ENCODE results near the gene SPPL2A. TPM values are rescaled to one million over a fixed set of nuclear protein-coding genes. Genes with fewer than 3 reads are reported as not detected.

Gene SPPL2A
- total and polyA plus RNA-seq, 9 of the 15 experiments (the other 6 are each of a cell fraction or from before 2014, with no cell fraction given), result 9.8 to 66.1 (median 38.0) TPM

- CTCF ChIA-PET (ENCODE audit: low intra/inter-chr PET ratio), result no interaction called here
- no peak for DNase-seq (ENCODE audit: extremely low read depth in 1 of 4, low spot score in 3 of 4)
- TF ChIP-seq MED1 (CRISPR knock-in tag; IDR thresholded peaks at IDR 0.05; ENCODE audit: borderline replicate concordance) (no peak), CTBP1 (IDR thresholded peaks at IDR 0.05; ENCODE audit: borderline replicate concordance) (no peak), MAZ (CRISPR knock-in tag; conservative IDR thresholded peaks at IDR 0.05 in 1 of 2, IDR thresholded peaks at IDR 0.05 in 1 of 2) (no peak), POLR2B (IDR thresholded peaks at IDR 0.05; ENCODE audit: low read depth, partially characterized antibody) (no peak), POLR2G (IDR thresholded peaks at IDR 0.05; ENCODE audit: low read depth, low read length) (no peak), ZNF212 (CRISPR knock-in tag; IDR thresholded peaks at IDR 0.05) (no peak), SUPT5H (IDR thresholded peaks at IDR 0.05) (no peak), SNIP1 (IDR thresholded peaks at IDR 0.05; ENCODE audit: low read depth) (no peak), SMARCA4 (IDR thresholded peaks at IDR 0.05) (no peak), BACH1 (tag; IDR thresholded peaks at IDR 0.05) (peak; percentile 81), TGIF2 (CRISPR knock-in tag; IDR thresholded peaks at IDR 0.05) (no peak), CEBPB (tag; IDR thresholded peaks at IDR 0.05) (peak; percentile 30; the same call in 1 of the 2 replicates), ZFP36 (IDR thresholded peaks at IDR 0.05; ENCODE audit: low read depth, low read length, partially characterized antibody) (no peak), ETV6 (IDR thresholded peaks at IDR 0.05; ENCODE audit: borderline replicate concordance in 1 of 2, low read depth in 2 of 2, low read length in 1 of 2) (no peak), ETV6 (CRISPR knock-in tag; IDR thresholded peaks at IDR 0.05; ENCODE audit: borderline replicate concordance) (no peak), SMARCE1 (IDR thresholded peaks at IDR 0.05) (no peak), LCOR (CRISPR knock-in tag; IDR thresholded peaks at IDR 0.05) (no peak), ZNF551 (CRISPR knock-in tag; IDR thresholded peaks at IDR 0.05) (no peak), LEF1 (IDR thresholded peaks at IDR 0.05) (peak; percentile 56; the same call in 1 of the 2 replicates), CXXC5 (CRISPR knock-in tag; IDR thresholded peaks at IDR 0.05) (no peak), SP2 (IDR thresholded peaks at IDR 0.05; ENCODE audit: extremely low read depth, low read depth, low read length, poor library complexity, severe bottlenecking) (no peak), BCOR (IDR thresholded peaks at IDR 0.05) (no peak)
- TF ChIP-seq, protein P1, sequence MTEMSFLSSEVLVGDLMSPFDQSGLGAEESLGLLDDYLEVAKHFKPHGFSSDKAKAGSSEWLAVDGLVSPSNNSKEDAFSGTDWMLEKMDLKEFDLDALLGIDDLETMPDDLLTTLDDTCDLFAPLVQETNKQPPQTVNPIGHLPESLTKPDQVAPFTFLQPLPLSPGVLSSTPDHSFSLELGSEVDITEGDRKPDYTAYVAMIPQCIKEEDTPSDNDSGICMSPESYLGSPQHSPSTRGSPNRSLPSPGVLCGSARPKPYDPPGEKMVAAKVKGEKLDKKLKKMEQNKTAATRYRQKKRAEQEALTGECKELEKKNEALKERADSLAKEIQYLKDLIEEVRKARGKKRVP (CRISPR knock-in tag; IDR thresholded peaks at IDR 0.05), result no peak
- TF ChIP-seq, protein P2, sequence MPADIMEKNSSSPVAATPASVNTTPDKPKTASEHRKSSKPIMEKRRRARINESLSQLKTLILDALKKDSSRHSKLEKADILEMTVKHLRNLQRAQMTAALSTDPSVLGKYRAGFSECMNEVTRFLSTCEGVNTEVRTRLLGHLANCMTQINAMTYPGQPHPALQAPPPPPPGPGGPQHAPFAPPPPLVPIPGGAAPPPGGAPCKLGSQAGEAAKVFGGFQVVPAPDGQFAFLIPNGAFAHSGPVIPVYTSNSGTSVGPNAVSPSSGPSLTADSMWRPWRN (IDR thresholded peaks at IDR 0.05; ENCODE audit: low read depth), result no peak
These were observed 8.9 kb upstream of the SPPL2A start for GRCh38 chr15:50774450-50774849.

More at GRCh38 chr15:50774450-50774849, 8.9 kb upstream of the SPPL2A start:
- no peak overlapping the region for H3K4me3 ChIP-seq
- in situ Hi-C loops (cut with MboI) (no loop called here), intact Hi-C loops (cut with micrococcal nuclease) (no loop called here)
- H3K4me1 ChIP-seq (replicated peaks in 1 of 2; ENCODE audit: control insufficient read depth in 2 of 2, insufficient read depth in 2 of 2, low read length in 2 of 2), result peaks cover 0 to 5% of the 10 kb centered on the region in 2 experiments; a peak in 2 of 5 replicates
- WGBS (ENCODE audit: insufficient coverage, low coverage, missing lambda C conversion rate), result 27% methylated on average over 2 of the region's 2 CpGs
- POLR2A ChIA-PET, result interaction anchor here (0.6 to 2.7 kb wide), 5 partner anchors 9 to 35 kb away, joined by 3 to 11 read pairs (median 3); partner anchors contain the start of gene SPPL2A
- H3K36me3 ChIP-seq (ENCODE audit: control insufficient read depth, insufficient read depth, low read length), result no peaks in the 10 kb centered on the region
- no peak overlapping the region for H3K27ac ChIP-seq (ENCODE audit: extremely low read depth, low read depth, low read length)
- peak overlapping the region; percentile 61 for H2AFZ ChIP-seq (ENCODE audit: low read depth, low read length)
- no peaks in the 10 kb centered on the region for H3K9me3 ChIP-seq (replicated peaks; ENCODE audit: control insufficient read depth, insufficient read depth, low read depth, low read length)
- no peaks in the 10 kb centered on the region for H3K9me1 ChIP-seq (ENCODE audit: control insufficient read depth, insufficient read depth, low read length)
- no TSS peak for BruUV-seq (replicated peaks)
- H3K27me3 ChIP-seq (ENCODE audit: control insufficient read depth in 2 of 2, insufficient read depth in 2 of 2, low read length in 2 of 2), result no peaks in the 10 kb centered on the region
- no peak for FAIRE-seq
- H4K20me1 ChIP-seq (replicated peaks; ENCODE audit: control insufficient read depth, insufficient read depth, low read length), result no peaks in the 10 kb centered on the region
- ATAC-seq, result peak; percentile 73
- H3K79me2 ChIP-seq (ENCODE audit: control insufficient read depth, insufficient read depth, low read length), result no peaks in the 10 kb centered on the region
- H3K9ac ChIP-seq (ENCODE audit: insufficient read depth in 1 of 2, low read depth in 2 of 2, low read length in 2 of 2), result no peak overlapping the region
- H3K4me2 ChIP-seq (ENCODE audit: insufficient read depth, low read length), result peak overlapping the region; percentile 33; the same call in 1 of the 2 replicates
